Measurements from ENCODE around the gene IGLL5. TPM values are rescaled to one million over a fixed set of nuclear protein-coding genes. Genes with fewer than 3 reads are reported as not detected.
"Not testable (repeated sequence)": the region's sequence is repeated elsewhere in the genome, so short reads cannot be mapped to it uniquely, and the experiment has no call there.

IGLL5 gene
- polyA plus RNA-seq, 5 donors = 0.41 to 0.45 (median 0.42) TPM; not detected in 2

DNA sequence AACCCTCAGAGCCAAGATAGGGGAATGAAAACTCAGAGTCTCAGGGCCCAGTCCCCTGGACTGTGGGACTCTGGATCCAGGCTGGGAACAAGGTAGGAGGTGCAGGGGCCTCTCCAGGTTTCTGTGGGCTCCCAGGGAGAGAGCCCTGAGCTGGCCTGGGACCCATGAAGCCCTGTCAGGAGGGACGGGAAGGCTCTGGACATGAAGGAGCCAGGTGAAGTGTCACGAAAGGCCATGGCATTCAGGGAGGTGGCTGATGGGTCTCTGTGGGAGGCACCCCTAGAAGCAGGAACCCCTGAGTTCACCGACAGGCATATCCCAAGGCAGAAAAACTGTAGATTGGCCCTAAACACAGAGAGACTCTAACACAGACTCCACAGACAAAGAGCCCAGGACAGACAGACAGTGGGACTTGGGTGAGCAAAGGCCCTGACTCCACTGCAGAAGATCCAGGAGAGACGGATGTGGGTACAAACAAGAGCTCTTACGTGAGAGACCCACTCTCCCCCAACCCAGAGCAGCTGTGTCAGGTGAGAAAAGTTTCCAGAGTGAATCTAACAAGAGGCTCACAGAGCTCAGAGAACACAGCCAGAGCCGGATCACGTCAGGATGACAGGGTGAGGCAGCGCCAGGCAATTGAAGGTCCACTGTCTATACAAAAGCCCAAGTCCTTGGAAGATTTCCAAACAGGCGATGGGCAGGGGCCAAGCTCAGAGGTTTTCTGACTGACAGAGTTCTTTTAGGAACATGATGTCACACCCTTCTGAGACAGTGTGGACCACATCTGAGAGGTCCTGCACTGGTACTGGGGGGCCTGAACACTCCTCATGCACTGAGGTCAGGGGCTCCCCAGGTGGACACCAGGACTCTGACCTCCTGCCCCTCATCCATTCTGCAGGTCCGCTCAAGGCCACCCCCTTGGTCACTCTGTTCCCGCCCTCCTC, 27.4 kb downstream of the IGLL5 start:
- no peak for DNase-seq

DNA sequence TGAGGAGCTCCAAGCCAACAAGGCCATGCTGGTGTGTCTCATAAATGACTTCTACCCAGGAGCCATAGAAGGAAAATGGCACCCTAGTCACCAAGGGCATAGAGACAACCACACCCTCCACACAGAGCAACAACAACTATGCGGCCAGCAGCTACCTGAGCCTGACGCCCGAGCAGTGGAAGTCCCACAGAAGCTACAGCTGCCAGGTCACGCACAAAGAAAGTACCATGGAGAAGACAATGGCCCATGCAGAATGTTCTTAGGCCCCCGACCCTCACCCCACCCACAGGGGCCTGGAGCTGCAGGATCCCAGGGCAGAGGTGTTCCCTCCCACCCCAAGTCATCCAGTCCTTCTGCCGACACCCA, 28.0 kb downstream of the IGLL5 start:
- no peak for DNase-seq

DNA sequence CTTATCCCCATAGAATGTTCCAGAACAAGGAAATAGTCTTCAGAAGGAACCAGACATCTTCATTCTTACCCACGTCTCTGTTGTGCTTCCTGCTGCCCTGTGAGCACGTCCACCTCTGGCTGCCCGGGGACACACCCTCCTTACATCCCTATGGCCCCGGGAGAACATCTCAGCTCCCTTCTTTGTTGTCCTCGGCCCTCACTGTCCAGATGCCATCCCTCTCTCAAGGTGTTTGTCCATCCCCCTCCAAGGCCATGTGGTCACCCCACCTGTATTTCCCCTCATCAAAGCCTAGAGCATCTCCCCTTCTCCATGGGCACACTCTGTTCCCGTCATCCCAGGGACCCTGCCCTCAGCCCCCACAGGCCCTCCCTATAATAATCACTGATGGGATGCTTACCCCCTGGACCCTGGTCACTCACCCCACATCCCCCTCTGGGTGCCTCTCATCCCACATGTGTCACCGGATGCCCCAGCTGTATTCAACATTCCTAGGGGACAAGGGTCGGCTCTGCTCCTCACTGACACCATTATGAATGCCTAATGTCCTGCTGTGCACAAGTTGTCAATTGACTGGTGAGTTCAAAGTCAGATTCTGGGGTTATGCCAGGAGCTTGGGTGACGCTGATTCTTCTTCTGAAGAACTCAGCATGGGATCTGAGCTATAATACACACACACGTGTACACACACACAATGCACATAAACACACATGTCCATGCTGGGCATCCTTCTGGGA, 28.8 kb downstream of the IGLL5 start:
- no peak for DNase-seq

DNA sequence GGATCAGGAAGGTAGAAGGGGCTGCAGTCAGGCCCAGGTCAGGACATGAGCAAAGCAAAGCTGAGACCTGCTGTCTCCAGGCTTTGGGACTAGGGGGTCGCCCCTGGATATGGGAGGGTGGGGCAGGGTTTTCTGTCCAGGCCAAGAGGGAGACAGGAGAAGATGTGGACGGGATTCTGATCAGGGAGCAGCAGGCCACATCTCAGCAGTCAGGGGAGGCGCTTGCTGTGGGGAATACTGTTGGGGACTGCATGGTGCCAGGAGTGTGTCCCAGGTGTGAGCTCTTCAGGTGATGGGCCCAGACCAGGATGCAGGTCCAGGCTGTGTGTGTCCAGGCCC, 29.3 kb downstream of the IGLL5 start:
- DNase-seq = no peak

DNA sequence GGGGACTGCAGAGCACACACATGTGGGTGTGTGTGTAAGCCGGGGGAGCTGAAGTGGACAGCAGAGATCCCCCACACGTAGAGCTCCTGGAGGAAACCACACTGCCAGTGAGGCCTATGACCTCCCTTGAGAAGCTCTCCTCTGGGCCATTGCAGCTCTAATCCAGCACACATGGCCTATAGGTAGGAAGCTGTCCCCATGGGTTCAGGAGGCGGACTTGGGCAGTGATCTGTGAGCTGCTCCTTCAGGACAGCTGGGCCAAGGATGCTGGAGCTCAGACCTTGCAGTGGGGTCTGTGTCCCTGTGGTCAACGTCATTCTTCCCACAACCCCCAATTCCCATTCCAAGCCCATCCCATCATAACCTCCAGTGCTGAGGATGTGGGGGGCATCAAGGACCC, 29.8 kb downstream of the IGLL5 start:
- no peak for DNase-seq

GRCh38 chr22:22918297-22918965, 30.8 kb downstream of the IGLL5 start:
- no peak for DNase-seq

DNA sequence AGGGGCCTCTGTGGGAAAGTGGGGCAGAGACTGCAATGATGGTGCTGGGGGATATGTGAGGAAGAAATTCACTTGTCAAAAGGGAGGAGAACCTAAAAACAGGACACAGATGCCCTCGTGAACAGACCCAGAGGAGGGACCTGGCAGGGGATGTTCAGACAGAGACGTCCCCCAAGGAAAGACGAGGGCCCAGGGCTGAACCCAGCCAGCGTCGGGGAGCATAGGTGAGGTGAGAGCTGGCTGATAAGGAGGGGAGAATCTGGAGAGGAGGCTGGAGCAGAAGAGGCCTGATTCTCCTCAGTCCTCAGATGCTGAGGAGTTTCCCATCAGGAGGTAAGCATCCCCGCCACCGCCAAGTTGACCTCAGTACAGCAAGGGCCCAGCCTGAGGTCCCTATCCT, 31.4 kb downstream of the IGLL5 start:
- DNase-seq = no peak

DNA sequence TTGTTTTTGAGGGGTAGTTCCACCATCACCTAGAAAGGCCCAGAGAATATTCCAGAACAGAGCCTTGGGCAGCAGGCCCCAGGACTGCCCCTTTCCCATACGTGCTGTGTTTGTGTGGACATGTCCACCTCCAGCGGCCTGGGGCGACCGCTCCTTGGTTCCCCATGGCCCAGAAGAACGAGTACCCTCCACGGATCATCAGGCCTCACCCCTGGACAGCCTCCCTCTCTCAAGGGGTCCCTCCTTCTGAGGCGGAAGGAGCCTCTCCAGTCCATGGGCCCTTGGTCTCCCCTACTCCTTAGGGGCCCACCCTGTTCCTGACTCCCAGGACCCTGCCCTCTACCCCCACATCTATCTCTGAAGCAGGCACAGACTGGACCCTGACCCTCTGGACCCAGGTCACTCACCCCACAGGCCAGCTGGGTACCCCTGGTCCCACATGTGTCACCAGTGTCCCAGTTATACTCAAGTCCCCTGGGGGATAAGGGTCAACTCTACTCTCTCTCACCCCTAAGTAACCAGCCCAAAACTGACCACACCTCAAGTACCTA, 32.6 kb downstream of the IGLL5 start:
- DNase-seq = no peak

GRCh38 chr22:22920910-22921550, 33.4 kb downstream of the IGLL5 start:
- DNase-seq = no peak

DNA sequence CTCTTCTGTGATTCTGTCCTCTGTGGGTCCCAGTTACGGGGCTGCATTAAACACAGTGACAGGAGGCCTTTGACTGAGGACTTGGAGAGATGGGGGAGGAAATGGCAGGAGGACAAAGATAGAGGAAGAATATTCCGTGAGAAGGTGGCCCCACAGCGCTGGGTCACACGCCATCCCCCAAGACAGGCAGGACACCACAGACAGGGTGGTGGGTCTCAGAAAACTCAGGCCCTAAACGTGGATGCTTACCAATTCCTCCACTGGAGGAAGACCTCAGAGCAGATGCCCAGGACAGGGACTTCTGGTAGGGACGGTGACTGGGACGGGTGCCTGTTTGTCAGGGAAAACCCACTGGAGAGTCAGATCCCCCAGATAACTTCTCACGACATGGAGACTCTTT, 34.0 kb downstream of the IGLL5 start:
- DNase-seq = no peak

DNA sequence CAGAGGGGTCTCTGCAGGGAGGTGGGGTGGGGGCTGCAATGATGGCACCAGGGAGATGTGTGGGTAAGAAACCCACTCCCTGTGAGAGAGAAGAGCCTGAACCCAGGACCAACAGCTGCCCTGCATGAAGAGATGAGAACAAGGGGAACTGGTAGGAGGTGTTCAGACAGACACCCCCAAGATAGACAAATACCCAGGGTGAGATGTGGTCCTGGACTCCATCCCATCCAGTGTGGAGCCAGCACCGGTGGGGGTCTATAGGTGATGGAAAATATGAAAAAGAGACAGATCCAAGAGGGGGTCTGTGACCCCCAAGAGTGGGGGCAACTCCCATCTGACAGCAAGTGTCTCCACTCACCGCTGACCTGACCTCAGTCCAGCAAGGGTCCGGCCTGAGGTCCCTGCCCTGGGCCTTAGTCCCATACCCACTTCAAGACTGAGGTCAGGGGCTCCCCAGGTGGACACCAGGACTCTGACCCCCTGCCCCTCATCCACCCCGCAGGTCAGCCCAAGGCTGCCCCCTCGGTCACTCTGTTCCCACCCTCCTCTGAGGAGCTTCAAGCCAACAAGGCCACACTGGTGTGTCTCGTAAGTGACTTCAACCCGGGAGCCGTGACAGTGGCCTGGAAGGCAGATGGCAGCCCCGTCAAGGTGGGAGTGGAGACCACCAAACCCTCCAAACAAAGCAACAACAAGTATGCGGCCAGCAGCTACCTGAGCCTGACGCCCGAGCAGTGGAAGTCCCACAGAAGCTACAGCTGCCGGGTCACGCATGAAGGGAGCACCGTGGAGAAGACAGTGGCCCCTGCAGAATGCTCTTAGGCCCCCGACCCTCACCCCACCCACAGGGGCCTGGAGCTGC, 34.7 kb downstream of the IGLL5 start:
- DNase-seq = not testable (repeated sequence)

DNA sequence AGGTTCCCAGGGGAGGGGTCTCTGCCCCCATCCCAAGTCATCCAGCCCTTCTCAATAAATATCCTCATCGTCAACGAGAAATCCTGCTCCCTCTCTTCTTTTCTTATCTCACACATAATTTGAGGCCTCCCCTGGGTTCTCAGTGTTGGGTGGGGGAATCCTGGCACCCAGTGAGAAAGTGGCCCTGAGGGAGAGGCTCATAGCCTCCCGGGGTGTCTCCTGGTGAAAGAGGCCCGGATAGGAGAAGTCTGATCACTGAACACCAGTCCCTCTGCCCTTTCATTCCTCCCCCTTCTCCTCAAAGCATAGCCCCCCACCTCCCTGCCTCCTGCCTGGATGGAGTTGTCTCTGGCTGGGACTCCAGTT, 35.3 kb downstream of the IGLL5 start:
- no peak for DNase-seq

DNA sequence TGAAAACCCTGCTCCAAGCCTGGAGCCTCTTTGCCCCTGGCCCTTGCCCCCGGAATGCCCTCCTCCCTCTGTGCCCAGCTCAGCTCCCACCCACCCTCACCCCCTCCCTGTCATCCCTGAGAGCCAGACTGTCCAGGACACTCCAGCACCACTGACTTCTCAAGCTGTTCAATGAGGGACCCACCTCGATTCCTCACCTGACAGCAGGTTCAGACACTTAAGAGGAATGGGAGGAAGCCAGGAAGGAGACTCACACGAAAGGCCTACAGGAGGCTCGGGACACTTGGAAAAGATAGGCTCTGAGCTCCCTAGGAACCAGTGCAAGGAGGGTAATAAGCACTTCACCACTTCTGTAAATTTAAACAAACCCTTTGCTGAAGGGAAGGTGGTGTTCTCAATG, 35.8 kb downstream of the IGLL5 start:
- no peak for DNase-seq

GRCh38 chr22:22923930-22924329, 36.3 kb downstream of the IGLL5 start:
- no peak for DNase-seq

GRCh38 chr22:22924369-22925145, 36.9 kb downstream of the IGLL5 start:
- DNase-seq = no peak

- DNase-seq = no peak
These were observed 37.7 kb downstream of the IGLL5 start for GRCh38 chr22:22925146-22925804.

DNA sequence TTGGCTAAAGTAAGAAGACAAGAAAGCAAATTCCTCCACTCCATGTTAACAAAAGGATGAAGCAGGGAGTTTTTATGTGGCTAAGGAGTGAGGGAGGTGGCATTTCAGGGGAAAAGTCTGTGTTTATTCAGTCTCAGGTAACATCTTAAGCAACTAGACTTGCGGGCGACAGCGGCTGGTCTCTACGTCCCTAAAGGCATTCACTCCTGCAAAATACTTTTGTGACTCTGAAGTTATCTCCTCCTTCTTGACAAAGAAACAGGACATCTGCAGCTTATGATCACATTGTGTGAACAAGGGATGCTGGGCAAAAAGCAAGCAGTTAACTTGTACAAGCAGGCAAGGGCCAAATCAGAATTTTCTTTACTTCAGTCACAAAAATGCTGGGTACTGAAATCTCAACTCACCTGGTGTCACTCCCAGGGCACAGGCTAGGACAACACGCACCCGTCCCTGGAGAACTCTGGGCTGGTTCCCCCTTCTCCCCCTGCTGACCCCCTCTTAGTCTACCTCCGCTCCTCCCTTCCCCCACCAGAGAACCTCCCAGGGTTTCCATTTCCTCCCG, 38.3 kb downstream of the IGLL5 start:
- DNase-seq = no peak

DNA sequence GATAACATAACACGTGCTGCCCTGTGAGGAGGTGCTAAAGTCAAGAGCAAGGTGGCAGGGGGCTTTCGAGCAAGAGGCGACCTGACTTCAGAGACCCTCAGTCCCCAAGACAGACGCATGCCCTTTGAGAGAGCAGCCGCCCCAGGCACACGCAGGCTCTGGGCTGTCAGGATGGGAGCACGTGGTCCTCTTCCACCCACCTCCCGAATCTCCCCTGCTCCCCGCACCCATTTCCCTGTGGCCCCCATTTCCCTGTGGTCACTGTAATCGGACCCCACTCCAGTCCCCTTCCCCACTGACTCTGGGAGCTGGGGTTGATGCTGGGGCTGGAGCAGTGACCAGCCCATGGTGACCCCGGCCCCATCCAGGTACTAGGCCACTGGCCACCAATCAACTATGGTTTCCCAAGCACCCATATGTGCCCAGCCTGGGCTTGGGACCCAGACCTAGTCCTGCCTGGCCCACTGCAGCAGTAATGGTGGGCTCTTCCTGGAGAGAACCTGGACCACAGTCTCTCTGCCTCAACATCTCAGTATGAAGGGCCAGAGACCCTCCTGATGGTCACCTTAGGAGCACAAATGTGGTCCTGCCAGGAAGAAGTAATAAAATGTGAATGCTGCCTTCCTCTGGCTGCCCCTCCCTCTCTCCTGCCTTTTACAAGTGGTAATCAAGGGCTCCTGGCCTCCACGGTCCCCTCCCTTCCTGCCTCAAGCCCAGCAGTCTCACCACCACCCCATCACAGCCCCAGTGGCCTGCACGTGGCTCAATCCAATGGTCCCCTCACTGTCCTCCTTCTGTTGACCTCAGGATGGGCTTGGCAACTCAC, 39.0 kb downstream of the IGLL5 start:
- no peak for DNase-seq

Measured in right lung (tissue), 5 donors.